Measurements from ENCODE around the gene SP3. TPM values are rescaled to one million over a fixed set of nuclear protein-coding genes. Genes with fewer than 3 reads are reported as not detected.

Gene SP3
- total and polyA plus RNA-seq, 2 experiments from 2014 or later, result 24.1 to 110 TPM

DNA sequence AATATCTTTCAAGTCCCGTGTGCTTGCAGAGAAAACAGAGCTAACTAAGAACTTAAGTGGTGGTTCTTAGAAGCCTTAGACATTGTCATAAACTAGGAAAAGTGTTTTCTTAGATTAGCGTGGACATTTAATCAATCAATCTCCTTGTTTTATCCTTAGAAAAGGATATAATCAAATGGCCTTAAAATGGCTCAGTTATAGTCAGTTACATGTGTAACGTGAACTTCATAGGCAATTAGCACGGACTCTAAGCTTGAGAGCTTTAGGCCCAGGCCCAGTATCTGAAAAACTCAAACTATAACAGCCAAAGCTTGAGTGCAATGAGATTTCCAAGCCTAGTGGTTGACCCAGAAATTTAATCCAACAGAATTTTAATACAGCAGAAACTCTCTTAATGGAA, 43.5 kb upstream of the SP3 start:
- H3K4me2 ChIP-seq, result no peak overlapping the region
- Mint-ChIP-seq H3K27ac (no peak overlapping the region), H3K4me3 (no peak overlapping the region), H3K4me1 (peaks cover 15% of the 10 kb centered on the region), H3K27me3 (ENCODE audit: insufficient read depth, low read depth, poor library complexity) (peaks cover 2% of the 10 kb centered on the region), H3K9me3 (no peaks in the 10 kb centered on the region), H3K36me3 (ENCODE audit: low read depth) (no peaks in the 10 kb centered on the region)
- no peak overlapping the region for H2AFZ ChIP-seq
- no peak overlapping the region for H3K27ac ChIP-seq (ENCODE audit: low read depth)
- no peaks in the 10 kb centered on the region for H3F3A ChIP-seq (replicated peaks; ENCODE audit: low read depth)
- H3K9me2 ChIP-seq (ENCODE audit: insufficient read depth), result no peaks in the 10 kb centered on the region
- H3K4me3 ChIP-seq, result no peak overlapping the region
- H3K4me1 ChIP-seq (ENCODE audit: insufficient read depth), result peaks cover 6% of the 10 kb centered on the region
- no peak for TF ChIP-seq JUNB (IDR thresholded peaks at IDR 0.05; ENCODE audit: unreplicated experiment)
- TF ChIP-seq EZH2phosphoT487 (IDR thresholded peaks at IDR 0.05; ENCODE audit: unreplicated experiment), result no peak
- TF ChIP-seq, protein P1, sequence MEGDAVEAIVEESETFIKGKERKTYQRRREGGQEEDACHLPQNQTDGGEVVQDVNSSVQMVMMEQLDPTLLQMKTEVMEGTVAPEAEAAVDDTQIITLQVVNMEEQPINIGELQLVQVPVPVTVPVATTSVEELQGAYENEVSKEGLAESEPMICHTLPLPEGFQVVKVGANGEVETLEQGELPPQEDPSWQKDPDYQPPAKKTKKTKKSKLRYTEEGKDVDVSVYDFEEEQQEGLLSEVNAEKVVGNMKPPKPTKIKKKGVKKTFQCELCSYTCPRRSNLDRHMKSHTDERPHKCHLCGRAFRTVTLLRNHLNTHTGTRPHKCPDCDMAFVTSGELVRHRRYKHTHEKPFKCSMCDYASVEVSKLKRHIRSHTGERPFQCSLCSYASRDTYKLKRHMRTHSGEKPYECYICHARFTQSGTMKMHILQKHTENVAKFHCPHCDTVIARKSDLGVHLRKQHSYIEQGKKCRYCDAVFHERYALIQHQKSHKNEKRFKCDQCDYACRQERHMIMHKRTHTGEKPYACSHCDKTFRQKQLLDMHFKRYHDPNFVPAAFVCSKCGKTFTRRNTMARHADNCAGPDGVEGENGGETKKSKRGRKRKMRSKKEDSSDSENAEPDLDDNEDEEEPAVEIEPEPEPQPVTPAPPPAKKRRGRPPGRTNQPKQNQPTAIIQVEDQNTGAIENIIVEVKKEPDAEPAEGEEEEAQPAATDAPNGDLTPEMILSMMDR (conservative IDR thresholded peaks at IDR 0.05; ENCODE audit: low read depth in 2 of 2), result no peak
- TF ChIP-seq, protein P2, sequence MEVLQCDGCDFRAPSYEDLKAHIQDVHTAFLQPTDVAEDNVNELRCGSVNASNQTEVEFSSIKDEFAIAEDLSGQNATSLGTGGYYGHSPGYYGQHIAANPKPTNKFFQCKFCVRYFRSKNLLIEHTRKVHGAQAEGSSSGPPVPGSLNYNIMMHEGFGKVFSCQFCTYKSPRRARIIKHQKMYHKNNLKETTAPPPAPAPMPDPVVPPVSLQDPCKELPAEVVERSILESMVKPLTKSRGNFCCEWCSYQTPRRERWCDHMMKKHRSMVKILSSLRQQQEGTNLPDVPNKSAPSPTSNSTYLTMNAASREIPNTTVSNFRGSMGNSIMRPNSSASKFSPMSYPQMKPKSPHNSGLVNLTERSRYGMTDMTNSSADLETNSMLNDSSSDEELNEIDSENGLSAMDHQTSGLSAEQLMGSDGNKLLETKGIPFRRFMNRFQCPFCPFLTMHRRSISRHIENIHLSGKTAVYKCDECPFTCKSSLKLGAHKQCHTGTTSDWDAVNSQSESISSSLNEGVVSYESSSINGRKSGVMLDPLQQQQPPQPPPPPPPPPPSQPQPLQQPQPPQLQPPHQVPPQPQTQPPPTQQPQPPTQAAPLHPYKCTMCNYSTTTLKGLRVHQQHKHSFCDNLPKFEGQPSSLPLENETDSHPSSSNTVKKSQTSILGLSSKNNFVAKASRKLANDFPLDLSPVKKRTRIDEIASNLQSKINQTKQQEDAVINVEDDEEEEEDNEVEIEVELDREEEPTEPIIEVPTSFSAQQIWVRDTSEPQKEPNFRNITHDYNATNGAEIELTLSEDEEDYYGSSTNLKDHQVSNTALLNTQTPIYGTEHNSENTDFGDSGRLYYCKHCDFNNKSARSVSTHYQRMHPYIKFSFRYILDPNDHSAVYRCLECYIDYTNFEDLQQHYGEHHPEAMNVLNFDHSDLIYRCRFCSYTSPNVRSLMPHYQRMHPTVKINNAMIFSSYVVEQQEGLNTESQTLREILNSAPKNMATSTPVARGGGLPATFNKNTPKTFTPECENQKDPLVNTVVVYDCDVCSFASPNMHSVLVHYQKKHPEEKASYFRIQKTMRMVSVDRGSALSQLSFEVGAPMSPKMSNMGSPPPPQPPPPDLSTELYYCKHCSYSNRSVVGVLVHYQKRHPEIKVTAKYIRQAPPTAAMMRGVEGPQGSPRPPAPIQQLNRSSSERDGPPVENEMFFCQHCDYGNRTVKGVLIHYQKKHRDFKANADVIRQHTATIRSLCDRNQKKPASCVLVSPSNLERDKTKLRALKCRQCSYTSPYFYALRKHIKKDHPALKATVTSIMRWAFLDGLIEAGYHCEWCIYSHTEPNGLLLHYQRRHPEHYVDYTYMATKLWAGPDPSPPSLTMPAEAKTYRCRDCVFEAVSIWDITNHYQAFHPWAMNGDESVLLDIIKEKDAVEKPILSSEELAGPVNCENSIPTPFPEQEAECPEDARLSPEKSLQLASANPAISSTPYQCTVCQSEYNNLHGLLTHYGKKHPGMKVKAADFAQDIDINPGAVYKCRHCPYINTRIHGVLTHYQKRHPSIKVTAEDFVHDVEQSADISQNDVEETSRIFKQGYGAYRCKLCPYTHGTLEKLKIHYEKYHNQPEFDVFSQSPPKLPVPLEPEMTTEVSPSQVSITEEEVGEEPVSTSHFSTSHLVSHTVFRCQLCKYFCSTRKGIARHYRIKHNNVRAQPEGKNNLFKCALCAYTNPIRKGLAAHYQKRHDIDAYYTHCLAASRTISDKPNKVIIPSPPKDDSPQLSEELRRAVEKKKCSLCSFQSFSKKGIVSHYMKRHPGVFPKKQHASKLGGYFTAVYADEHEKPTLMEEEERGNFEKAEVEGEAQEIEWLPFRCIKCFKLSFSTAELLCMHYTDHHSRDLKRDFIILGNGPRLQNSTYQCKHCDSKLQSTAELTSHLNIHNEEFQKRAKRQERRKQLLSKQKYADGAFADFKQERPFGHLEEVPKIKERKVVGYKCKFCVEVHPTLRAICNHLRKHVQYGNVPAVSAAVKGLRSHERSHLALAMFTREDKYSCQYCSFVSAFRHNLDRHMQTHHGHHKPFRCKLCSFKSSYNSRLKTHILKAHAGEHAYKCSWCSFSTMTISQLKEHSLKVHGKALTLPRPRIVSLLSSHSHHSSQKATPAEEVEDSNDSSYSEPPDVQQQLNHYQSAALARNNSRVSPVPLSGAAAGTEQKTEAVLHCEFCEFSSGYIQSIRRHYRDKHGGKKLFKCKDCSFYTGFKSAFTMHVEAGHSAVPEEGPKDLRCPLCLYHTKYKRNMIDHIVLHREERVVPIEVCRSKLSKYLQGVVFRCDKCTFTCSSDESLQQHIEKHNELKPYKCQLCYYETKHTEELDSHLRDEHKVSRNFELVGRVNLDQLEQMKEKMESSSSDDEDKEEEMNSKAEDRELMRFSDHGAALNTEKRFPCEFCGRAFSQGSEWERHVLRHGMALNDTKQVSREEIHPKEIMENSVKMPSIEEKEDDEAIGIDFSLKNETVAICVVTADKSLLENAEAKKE (CRISPR knock-in tag; IDR thresholded peaks at IDR 0.05), result no peak
- no peak for TF ChIP-seq ZNF114 (CRISPR knock-in tag; IDR thresholded peaks at IDR 0.05)
- TF ChIP-seq EZH2 (IDR thresholded peaks at IDR 0.05; ENCODE audit: low read depth, unreplicated experiment), result no peak
- TF ChIP-seq NANOG (IDR thresholded peaks at IDR 0.05; ENCODE audit: borderline replicate concordance), result no peak
- TF ChIP-seq ZNF331 (CRISPR knock-in tag; IDR thresholded peaks at IDR 0.05; ENCODE audit: low read depth), result no peak
- TF ChIP-seq, protein P3, sequence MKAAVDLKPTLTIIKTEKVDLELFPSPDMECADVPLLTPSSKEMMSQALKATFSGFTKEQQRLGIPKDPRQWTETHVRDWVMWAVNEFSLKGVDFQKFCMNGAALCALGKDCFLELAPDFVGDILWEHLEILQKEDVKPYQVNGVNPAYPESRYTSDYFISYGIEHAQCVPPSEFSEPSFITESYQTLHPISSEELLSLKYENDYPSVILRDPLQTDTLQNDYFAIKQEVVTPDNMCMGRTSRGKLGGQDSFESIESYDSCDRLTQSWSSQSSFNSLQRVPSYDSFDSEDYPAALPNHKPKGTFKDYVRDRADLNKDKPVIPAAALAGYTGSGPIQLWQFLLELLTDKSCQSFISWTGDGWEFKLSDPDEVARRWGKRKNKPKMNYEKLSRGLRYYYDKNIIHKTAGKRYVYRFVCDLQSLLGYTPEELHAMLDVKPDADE (IDR thresholded peaks at IDR 0.05), result no peak
- no peak for TF ChIP-seq STAT1 (IDR thresholded peaks at IDR 0.05; ENCODE audit: unreplicated experiment)
- no peak for TF ChIP-seq POLR2AphosphoS5 (IDR thresholded peaks at IDR 0.05; ENCODE audit: low read depth)
- TF ChIP-seq CREB1 (CRISPR knock-in tag; IDR thresholded peaks at IDR 0.05; ENCODE audit: low read depth), result no peak
- H4K20me1 ChIP-seq (replicated peaks; ENCODE audit: insufficient read depth), result no peaks in the 10 kb centered on the region
- DNase-seq (ENCODE audit: low spot score) (no peak), ATAC-seq (no peak)
- H3K36me3 ChIP-seq (ENCODE audit: insufficient read depth), result no peaks in the 10 kb centered on the region
- no peaks in the 10 kb centered on the region for H3K79me2 ChIP-seq (replicated peaks; ENCODE audit: insufficient read depth)
- peaks cover 12% of the 10 kb centered on the region; the same call in 1 of the 2 replicates for H3K27me3 ChIP-seq (ENCODE audit: insufficient read depth)

All from GM23338 (cell line).